Fibroblast of the aortic adventitia (primary cell): ENCODE results near the gene SYCP3. TPM values are rescaled to one million over a fixed set of nuclear protein-coding genes. Genes with fewer than 3 reads are reported as not detected.
"Not testable (repeated sequence)": the region's sequence is repeated elsewhere in the genome, so short reads cannot be mapped to it uniquely, and the experiment has no call there.

Source experiments
- DNase-seq: peaks from one replicate; pipeline ENCODE4 v3.0.0-alpha.2; 2010; ENCODE audit warnings: low read depth
- H3K4me3 ChIP-seq: 2 replicates; pipeline ENCODE4 v1.5.1; 2011; ENCODE audit warnings: low read depth, mild to moderate bottlenecking, control low read depth, low read length, moderate library complexity
- total RNA-seq: library from RNA; depleted of rRNA; stranded (reverse); fragments of >200 nt; gene quantifications from 2 replicates; pipeline ENCODE4 v1.2.3, GENCODE V29; 2012; ENCODE audit warnings: low replicate concordance
- TF ChIP-seq, protein P1 (sequence below): IDR thresholded peaks from 2 replicates; pipeline ENCODE4 v1.5.1; 2011; ENCODE audit warnings: mild to moderate bottlenecking, low read length, control low read depth, inconsistent platforms; ENCODE audit not compliant: insufficient read depth

Gene SYCP3
- total RNA-seq, 1 donor: 0.18 TPM

DNA sequence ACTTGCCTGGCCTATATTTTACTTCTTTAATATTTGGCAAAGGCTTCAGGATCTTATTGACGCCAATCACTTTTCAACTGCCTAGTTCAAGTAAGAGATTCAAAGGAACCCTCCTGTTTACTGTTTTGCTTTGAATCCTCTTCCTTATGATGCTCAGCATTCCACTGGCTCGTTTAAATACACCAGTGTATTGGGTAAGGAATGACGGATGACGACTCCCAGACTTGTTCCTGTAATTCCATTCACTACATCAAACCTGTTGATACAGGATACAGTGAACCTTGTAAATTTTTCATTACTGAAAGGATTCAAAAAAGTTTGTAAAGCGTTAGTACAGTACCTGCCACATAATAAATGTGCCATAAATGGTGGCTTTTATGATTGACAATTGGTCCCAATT lies 1.7 kb upstream of the SYCP3 start:
- DNase-seq: no peak
- H3K4me3 ChIP-seq: no peak overlapping the region
- TF ChIP-seq, protein P1, sequence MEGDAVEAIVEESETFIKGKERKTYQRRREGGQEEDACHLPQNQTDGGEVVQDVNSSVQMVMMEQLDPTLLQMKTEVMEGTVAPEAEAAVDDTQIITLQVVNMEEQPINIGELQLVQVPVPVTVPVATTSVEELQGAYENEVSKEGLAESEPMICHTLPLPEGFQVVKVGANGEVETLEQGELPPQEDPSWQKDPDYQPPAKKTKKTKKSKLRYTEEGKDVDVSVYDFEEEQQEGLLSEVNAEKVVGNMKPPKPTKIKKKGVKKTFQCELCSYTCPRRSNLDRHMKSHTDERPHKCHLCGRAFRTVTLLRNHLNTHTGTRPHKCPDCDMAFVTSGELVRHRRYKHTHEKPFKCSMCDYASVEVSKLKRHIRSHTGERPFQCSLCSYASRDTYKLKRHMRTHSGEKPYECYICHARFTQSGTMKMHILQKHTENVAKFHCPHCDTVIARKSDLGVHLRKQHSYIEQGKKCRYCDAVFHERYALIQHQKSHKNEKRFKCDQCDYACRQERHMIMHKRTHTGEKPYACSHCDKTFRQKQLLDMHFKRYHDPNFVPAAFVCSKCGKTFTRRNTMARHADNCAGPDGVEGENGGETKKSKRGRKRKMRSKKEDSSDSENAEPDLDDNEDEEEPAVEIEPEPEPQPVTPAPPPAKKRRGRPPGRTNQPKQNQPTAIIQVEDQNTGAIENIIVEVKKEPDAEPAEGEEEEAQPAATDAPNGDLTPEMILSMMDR: no peak

GRCh38 chr12:101740566-101740965 lies 1.3 kb upstream of the SYCP3 start:
- H3K4me3 ChIP-seq: no peak overlapping the region
- TF ChIP-seq, protein P1: no peak
- no peak for DNase-seq

- no peak overlapping the region for H3K4me3 ChIP-seq
- TF ChIP-seq, protein P1: no peak
- DNase-seq: no peak
These were observed 1.8 kb downstream of the SYCP3 start for GRCh38 chr12:101737476-101737875.

- not testable (repeated sequence) for H3K4me3 ChIP-seq, DNase-seq
These were observed 4.8 kb downstream of the SYCP3 start for GRCh38 chr12:101734482-101734881.

- no peak overlapping the region for H3K4me3 ChIP-seq
- no peak for DNase-seq
- TF ChIP-seq, protein P1: no peak
These were observed 6.1 kb downstream of the SYCP3 start for GRCh38 chr12:101733166-101733565.

DNA sequence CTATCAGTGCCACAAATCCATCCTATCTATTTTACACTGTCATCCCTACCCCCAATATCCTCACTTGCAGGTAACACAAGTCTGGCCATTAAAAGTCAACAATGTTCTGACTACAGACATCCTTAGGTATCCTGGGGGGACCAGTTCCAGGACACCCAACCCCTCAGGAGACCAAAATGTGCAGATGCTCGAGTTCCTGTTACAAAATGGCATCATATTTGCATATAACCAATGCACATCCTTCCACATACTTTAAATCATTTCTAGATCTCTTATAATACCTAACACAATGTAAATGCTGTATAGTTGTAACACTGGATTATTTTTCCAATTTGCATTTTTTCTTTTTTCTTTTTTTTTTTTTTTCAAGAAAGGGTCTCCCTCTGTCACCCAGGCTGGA lies 6.9 kb downstream of the SYCP3 start:
- TF ChIP-seq, protein P1: no peak
- DNase-seq: no peak
- H3K4me3 ChIP-seq: no peak overlapping the region

- DNase-seq: no peak
- TF ChIP-seq, protein P1: no peak
- no peak overlapping the region for H3K4me3 ChIP-seq
These were observed 9.4 kb downstream of the SYCP3 start for GRCh38 chr12:101729842-101730241.
